Body of pancreas (tissue), 4 donors: ENCODE results near the gene DNAH11. TPM values are rescaled to one million over a fixed set of nuclear protein-coding genes. Genes with fewer than 3 reads are reported as not detected.
A peak's percentile ranks its signal among the peaks of the same experiment; 100 is the strongest.

Source experiments
- ATAC-seq: fragments of 150-250 bp; one replicate; pipeline ENCODE4 v1.9.1; 2016
- DNase-seq, 4 donors: peaks; one replicate each; pipeline ENCODE4 v3.0.0-alpha.2; 2019
- H3K27ac ChIP-seq, 4 donors: fragments of 200-600 bp; sonication (generic); 1 replicate in 3 of 4; 2 replicates in 1 of 4; pipeline versions ENCODE4 v1.5.1 to v1.6.1; 2016 to 2019; ENCODE audit warnings: mild to moderate bottlenecking in 1 of 4, mixed read lengths in 1 of 4, moderate library complexity in 1 of 4
- H3K27me3 ChIP-seq, 2 donors: fragments of 200-600 bp; sonication (generic); one replicate each; pipeline ENCODE4 v1.6.0; 2016; ENCODE audit warnings: mild to moderate bottlenecking in 1 of 2
- H3K36me3 ChIP-seq, 2 donors: fragments of 200-600 bp; sonication (generic); replicated peaks in 1 of 2; 2 replicates each; pipeline ENCODE4 v1.5.1; 2016; ENCODE audit warnings: low read depth in 2 of 2; ENCODE audit not compliant: insufficient read depth in 1 of 2
- H3K4me1 ChIP-seq: fragments of 200-600 bp; sonication (generic); one replicate; pipeline ENCODE4 v1.6.0; 2016
- H3K4me3 ChIP-seq, 2 donors: fragments of 200-600 bp; sonication (generic); 1 replicate in 1 of 2; 2 replicates in 1 of 2; pipeline ENCODE4 v1.5.1; 2016 to 2019
- H3K9me3 ChIP-seq, 3 donors: fragments of 200-600 bp; sonication (generic); 1 replicate in 2 of 3; 2 replicates in 1 of 3; pipeline ENCODE4 v1.5.1; 2016
- POLR2A ChIP-seq, 3 donors: fragments of 450-650 bp; IDR thresholded peaks; one replicate each; pipeline ENCODE4 v1.6.1; 2016; ENCODE audit warnings: antibody characterized with exemption in 3 of 3, mild to moderate bottlenecking in 2 of 3
- WGBS, 2 donors: methylation state at CpG; one replicate each; pipeline ENCODE4 v1.1.5; 2017; 5-methylcytosine and 5-hydroxymethylcytosine counted together
- intact Hi-C: fragments of 100-400 bp; cut with DNase I; formaldehyde crosslinking; loops from one replicate; pipeline ENCODE4 v1.15.1; 2023
- total RNA-seq, 2 donors: library from RNA; depleted of rRNA; stranded (reverse); fragments of >200 nt; gene quantifications; one replicate each; pipeline ENCODE4 v1.1.0, GENCODE V29; 2016
- TF ChIP-seq, protein P1 (sequence below), 7 experiments: fragments of 450-650 bp in 4 of 7; fragments of 200-600 bp in 3 of 7; sonication (generic) in 3 of 7; IDR thresholded peaks; one replicate each; pipeline ENCODE4 v1.5.1; 2016 to 2019; ENCODE audit warnings: antibody characterized with exemption in 7 of 7

The DNAH11 gene
- total RNA-seq, 2 donors from 2014 or later, result 0.52 to 0.99 TPM

DNA sequence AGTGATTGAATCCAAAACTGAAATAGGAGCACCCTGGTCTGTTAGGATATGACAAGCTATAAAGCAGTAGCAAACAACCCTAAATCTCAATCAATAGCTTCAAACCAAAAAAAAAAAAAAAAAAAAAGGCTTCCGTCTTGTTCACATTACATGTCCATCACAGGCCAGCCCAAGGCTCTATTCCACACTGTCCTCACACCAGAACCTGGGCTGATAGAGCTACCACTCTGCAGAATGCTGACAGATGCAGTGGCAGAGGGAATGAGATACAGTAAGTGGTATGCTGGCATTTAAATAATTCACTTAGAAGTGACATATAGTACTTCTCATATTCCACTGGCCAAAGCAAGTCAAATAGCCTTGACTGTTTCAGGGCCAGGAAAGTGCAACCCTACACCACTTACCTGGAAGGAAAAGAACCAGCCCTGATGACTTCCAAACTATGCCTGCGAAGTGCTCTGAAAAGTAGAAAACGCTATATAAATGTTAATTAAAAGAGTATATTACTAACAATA lies 397.1 kb downstream of the DNAH11 start:
- Histone ChIP-seq H3K9me3 (no peaks in the 10 kb centered on the region), H3K27ac (no peak overlapping the region), H3K36me3 (no peaks in the 10 kb centered on the region), H3K4me1 (peaks cover 22% of the 10 kb centered on the region), H3K4me3 (no peak overlapping the region), H3K27me3 (no peaks in the 10 kb centered on the region)
- ATAC-seq (no peak), DNase-seq (no peak)
- intact Hi-C loops, result no loop called here
- WGBS, 2 donors, result 79 to 87% methylated on average over 3 of the region's 3 CpGs
- TF ChIP-seq, protein P1, sequence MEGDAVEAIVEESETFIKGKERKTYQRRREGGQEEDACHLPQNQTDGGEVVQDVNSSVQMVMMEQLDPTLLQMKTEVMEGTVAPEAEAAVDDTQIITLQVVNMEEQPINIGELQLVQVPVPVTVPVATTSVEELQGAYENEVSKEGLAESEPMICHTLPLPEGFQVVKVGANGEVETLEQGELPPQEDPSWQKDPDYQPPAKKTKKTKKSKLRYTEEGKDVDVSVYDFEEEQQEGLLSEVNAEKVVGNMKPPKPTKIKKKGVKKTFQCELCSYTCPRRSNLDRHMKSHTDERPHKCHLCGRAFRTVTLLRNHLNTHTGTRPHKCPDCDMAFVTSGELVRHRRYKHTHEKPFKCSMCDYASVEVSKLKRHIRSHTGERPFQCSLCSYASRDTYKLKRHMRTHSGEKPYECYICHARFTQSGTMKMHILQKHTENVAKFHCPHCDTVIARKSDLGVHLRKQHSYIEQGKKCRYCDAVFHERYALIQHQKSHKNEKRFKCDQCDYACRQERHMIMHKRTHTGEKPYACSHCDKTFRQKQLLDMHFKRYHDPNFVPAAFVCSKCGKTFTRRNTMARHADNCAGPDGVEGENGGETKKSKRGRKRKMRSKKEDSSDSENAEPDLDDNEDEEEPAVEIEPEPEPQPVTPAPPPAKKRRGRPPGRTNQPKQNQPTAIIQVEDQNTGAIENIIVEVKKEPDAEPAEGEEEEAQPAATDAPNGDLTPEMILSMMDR (IDR thresholded peaks at IDR 0.05), result no peak
- TF ChIP-seq POLR2A (IDR thresholded peaks at IDR 0.05), result no peak

GRCh38 chr7:21941611-21942141 lies 398.8 kb downstream of the DNAH11 start:
- H3K4me3 ChIP-seq, result no peak overlapping the region
- no peak for TF ChIP-seq POLR2A (IDR thresholded peaks at IDR 0.05)
- TF ChIP-seq, protein P1 (IDR thresholded peaks at IDR 0.05), result no peak
- WGBS, 2 donors, result 46 to 58% methylated on average over 3 of the region's 3 CpGs
- DNase-seq (no peak), ATAC-seq (no peak)
- no peaks in the 10 kb centered on the region for H3K36me3 ChIP-seq
- intact Hi-C loops, result no loop called here
- peaks cover 25% of the 10 kb centered on the region for H3K4me1 ChIP-seq
- peak overlapping the region in 1 of 4 donors; percentile 5 for H3K27ac ChIP-seq
- no peaks in the 10 kb centered on the region for H3K9me3 ChIP-seq
- H3K27me3 ChIP-seq, result no peaks in the 10 kb centered on the region

- ATAC-seq (no peak), DNase-seq (no peak)
- Histone ChIP-seq H3K36me3 (no peaks in the 10 kb centered on the region), H3K27ac (no peak overlapping the region), H3K27me3 (no peaks in the 10 kb centered on the region), H3K4me1 (peaks cover 25% of the 10 kb centered on the region), H3K4me3 (no peak overlapping the region), H3K9me3 (no peaks in the 10 kb centered on the region)
- intact Hi-C loops, result no loop called here
- WGBS, 2 donors, result 84 to 86% methylated on average over 6 of the region's 6 CpGs
- TF ChIP-seq POLR2A (IDR thresholded peaks at IDR 0.05), result no peak
- TF ChIP-seq, protein P1 (IDR thresholded peaks at IDR 0.05), result no peak
Observed at GRCh38 chr7:21942955-21943354, 400.1 kb downstream of the DNAH11 start.

- H3K27me3 ChIP-seq, result no peaks in the 10 kb centered on the region
- H3K4me3 ChIP-seq, result no peak overlapping the region
- DNase-seq (no peak), ATAC-seq (no peak)
- intact Hi-C loops, result no loop called here
- H3K9me3 ChIP-seq, result no peaks in the 10 kb centered on the region
- no peaks in the 10 kb centered on the region for H3K36me3 ChIP-seq
- H3K27ac ChIP-seq, result no peak overlapping the region
- TF ChIP-seq, protein P1 (IDR thresholded peaks at IDR 0.05), result no peak
- no peak for TF ChIP-seq POLR2A (IDR thresholded peaks at IDR 0.05)
- WGBS, 2 donors, result 88 to 95% methylated on average over 5 of the region's 5 CpGs
- peaks cover 25% of the 10 kb centered on the region for H3K4me1 ChIP-seq
Observed at GRCh38 chr7:21943436-21943835, 400.6 kb downstream of the DNAH11 start.
